Glutamatergic neuron (in vitro differentiated cells): ENCODE measurements around the gene TOM1. TPM values are rescaled to one million over a fixed set of nuclear protein-coding genes. Genes with fewer than 3 reads are reported as not detected.

Experiments used
- DNase-seq: peaks from one replicate; pipeline ENCODE4 v3.0.0; 2022
- H3K27ac Mint-ChIP-seq: one replicate; pipeline ENCODE4 v1.8.0; 2020; ENCODE audit warnings: mild to moderate bottlenecking, mixed read lengths, inconsistent platforms; ENCODE audit not compliant: unreplicated experiment
- H3K27me3 Mint-ChIP-seq: one replicate; pipeline ENCODE4 v1.8.0; 2020; ENCODE audit warnings: mild to moderate bottlenecking, moderate library complexity, mixed read lengths, inconsistent platforms; ENCODE audit not compliant: unreplicated experiment
- H3K36me3 Mint-ChIP-seq: one replicate; pipeline ENCODE4 v1.8.0; 2020; ENCODE audit warnings: mild to moderate bottlenecking, mixed read lengths, inconsistent platforms; ENCODE audit not compliant: unreplicated experiment
- H3K4me1 Mint-ChIP-seq: one replicate; pipeline ENCODE4 v1.8.0; 2020; ENCODE audit warnings: mild to moderate bottlenecking, low read depth, mixed read lengths, inconsistent platforms; ENCODE audit not compliant: unreplicated experiment
- H3K4me3 Mint-ChIP-seq: one replicate; pipeline ENCODE4 v1.8.0; 2020; ENCODE audit warnings: mild to moderate bottlenecking, mixed read lengths, inconsistent platforms; ENCODE audit not compliant: unreplicated experiment
- H3K9me3 Mint-ChIP-seq: one replicate; pipeline ENCODE4 v1.8.0; 2020; ENCODE audit warnings: mild to moderate bottlenecking, moderate library complexity, mixed read lengths, inconsistent platforms; ENCODE audit not compliant: unreplicated experiment
- total RNA-seq: library from RNA; stranded (reverse); fragmentation: NEBNext Ultra II Directional; extraction: Animal tissue kit (Norgen Biotek cat#: 25700); gene quantifications from one replicate; pipeline ENCODE4 v1.2.1, GENCODE V29; 2021; ENCODE audit not compliant: unreplicated experiment
- TF ChIP-seq, protein P1 (sequence below): fragments of 200-600 bp; sonication (generic); IDR thresholded peaks from one replicate; pipeline ENCODE4 v1.5.0; 2021; ENCODE audit not compliant: partially characterized antibody, unreplicated experiment

The TOM1 gene
- total RNA-seq, 1 donor from 2014 or later = 40.6 TPM

DNA sequence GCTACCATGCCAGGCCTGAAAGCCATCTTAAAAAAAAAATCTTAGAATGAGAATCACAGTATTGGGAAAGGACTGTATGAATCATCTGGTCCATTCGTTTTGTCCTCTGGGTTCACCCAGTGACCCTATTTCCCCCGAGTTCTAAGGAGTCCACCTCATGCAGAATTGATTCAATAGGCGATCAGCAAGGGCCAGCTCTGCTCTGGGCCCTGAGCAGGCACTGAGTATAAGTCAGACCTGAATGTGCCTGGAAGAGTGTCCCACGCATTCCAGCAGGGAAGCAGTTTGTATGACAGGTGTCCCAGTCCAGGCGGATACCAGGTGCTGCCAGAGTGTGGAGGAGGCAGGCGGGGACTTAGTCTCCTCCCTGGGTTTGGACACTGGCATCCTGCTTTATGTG, 80.3 kb downstream of the TOM1 start:
- peak overlapping the region; percentile 72 for H3K4me3 Mint-ChIP-seq
- no peak for DNase-seq
- H3K9me3 Mint-ChIP-seq = peaks cover 13% of the 10 kb centered on the region
- H3K4me1 Mint-ChIP-seq = peaks cover 21% of the 10 kb centered on the region
- H3K27ac Mint-ChIP-seq = no peak overlapping the region
- TF ChIP-seq, protein P1, sequence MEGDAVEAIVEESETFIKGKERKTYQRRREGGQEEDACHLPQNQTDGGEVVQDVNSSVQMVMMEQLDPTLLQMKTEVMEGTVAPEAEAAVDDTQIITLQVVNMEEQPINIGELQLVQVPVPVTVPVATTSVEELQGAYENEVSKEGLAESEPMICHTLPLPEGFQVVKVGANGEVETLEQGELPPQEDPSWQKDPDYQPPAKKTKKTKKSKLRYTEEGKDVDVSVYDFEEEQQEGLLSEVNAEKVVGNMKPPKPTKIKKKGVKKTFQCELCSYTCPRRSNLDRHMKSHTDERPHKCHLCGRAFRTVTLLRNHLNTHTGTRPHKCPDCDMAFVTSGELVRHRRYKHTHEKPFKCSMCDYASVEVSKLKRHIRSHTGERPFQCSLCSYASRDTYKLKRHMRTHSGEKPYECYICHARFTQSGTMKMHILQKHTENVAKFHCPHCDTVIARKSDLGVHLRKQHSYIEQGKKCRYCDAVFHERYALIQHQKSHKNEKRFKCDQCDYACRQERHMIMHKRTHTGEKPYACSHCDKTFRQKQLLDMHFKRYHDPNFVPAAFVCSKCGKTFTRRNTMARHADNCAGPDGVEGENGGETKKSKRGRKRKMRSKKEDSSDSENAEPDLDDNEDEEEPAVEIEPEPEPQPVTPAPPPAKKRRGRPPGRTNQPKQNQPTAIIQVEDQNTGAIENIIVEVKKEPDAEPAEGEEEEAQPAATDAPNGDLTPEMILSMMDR = no peak
- peaks cover 9% of the 10 kb centered on the region for H3K27me3 Mint-ChIP-seq
- no peaks in the 10 kb centered on the region for H3K36me3 Mint-ChIP-seq

DNA sequence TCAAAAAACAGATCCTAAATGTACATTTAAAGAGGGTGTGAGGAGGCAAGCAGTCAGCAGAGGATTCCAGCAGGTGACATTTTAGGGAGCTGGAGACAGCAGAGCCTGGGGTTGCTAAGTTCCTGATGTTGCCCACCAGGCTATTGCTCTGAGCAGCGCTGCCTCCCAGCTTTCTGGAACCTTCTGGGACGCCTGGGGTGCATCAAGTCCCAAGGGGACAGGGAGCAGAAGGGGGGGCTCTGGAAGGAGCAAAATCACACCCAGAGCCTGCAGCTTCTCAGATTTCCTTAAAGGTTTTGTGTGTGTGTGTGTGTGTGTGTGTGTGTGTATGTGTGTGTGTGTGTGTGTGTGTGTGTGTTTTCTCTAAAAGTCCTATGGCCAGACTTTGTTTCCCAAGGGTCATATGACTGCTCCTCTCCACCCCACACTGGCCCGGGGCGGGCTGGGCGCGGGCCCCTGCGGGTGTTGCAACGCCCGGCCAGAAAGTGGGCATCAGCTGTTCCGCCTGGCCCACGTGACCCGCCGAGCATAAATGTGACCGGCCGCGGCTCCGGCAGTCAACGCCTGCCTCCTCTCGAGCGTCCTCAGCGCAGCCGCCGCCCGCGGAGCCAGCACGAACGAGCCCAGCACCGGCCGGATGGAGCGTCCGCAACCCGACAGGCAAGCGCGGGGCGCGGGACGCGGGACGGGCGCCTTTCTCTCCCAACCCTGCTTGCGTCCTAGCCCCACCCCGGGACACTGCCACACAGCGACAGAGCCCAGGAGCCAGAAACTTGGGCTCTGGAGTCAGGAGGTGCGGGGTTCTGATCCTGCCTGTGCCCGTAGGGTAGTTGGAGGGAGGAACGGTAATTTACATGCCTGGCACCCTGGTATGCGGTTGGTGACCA, 81.1 kb downstream of the TOM1 start, which contains the start of gene HMOX1:
Gene HMOX1 (plus strand): TSS at position 560 of the 887 bp plus-strand sequence. CDS start 78 bp downstream, at position 638.
- TF ChIP-seq, protein P1 = no peak
- H3K4me3 Mint-ChIP-seq = peak within 1 kb of the TSS; percentile 85
- H3K4me1 Mint-ChIP-seq = peaks cover 21% of the 10 kb centered on the region
- DNase-seq = peak; percentile 90
- H3K36me3 Mint-ChIP-seq = no peaks in the 10 kb centered on the region
- peaks cover 6% of the 10 kb centered on the region for H3K27me3 Mint-ChIP-seq
- peaks cover 13% of the 10 kb centered on the region for H3K9me3 Mint-ChIP-seq
- H3K27ac Mint-ChIP-seq = peak within 1 kb of the TSS; percentile 69

- TF ChIP-seq, protein P1 = no peak
- H3K27ac Mint-ChIP-seq = peak overlapping the region; percentile 69
- H3K36me3 Mint-ChIP-seq = no peaks in the 10 kb centered on the region
- H3K4me3 Mint-ChIP-seq = peak overlapping the region; percentile 85
- DNase-seq = no peak
- peaks cover 21% of the 10 kb centered on the region for H3K4me1 Mint-ChIP-seq
- peaks cover 13% of the 10 kb centered on the region for H3K9me3 Mint-ChIP-seq
- peaks cover 6% of the 10 kb centered on the region for H3K27me3 Mint-ChIP-seq
Observed at GRCh38 chr22:35381424-35382009, 81.8 kb downstream of the TOM1 start.

- peaks cover 9% of the 10 kb centered on the region for H3K4me1 Mint-ChIP-seq
- peaks cover 4% of the 10 kb centered on the region for H3K9me3 Mint-ChIP-seq
- TF ChIP-seq, protein P1 = no peak
- peaks cover 2% of the 10 kb centered on the region for H3K27me3 Mint-ChIP-seq
- DNase-seq = no peak
- no peak overlapping the region for H3K27ac Mint-ChIP-seq
- H3K4me3 Mint-ChIP-seq = no peak overlapping the region
- H3K36me3 Mint-ChIP-seq = no peaks in the 10 kb centered on the region
Observed at GRCh38 chr22:35383679-35384071, 84.0 kb downstream of the TOM1 start.

DNA sequence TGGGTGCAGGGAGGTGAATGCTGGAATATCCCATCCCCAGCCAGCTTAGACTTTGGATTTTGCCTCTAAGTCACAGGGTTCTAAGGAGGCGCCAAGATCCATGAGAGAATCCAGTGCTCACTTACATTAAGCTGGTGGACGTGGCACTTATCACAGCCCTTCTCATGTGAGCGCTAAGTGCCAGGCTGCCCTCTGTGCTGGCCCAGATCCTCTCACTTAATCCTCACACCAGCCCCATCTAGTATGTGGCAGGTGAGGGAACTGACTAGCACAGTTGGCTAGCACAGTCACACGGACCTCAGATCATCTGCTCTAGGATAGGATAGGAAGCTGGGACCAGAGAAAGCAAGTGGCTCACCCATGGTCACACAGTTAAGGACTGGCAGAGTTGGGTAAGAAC, 84.8 kb downstream of the TOM1 start:
- peaks cover 2% of the 10 kb centered on the region for H3K27me3 Mint-ChIP-seq
- H3K36me3 Mint-ChIP-seq = no peaks in the 10 kb centered on the region
- H3K9me3 Mint-ChIP-seq = peaks cover 4% of the 10 kb centered on the region
- no peak for DNase-seq
- no peak overlapping the region for H3K27ac Mint-ChIP-seq
- TF ChIP-seq, protein P1 = no peak
- H3K4me3 Mint-ChIP-seq = no peak overlapping the region
- H3K4me1 Mint-ChIP-seq = peaks cover 9% of the 10 kb centered on the region
